GM12873 (cell line): ENCODE data around the gene TRIP10.
A peak's percentile ranks its signal among the peaks of the same experiment; 100 is the strongest.

ENCODE experiments used
- TF ChIP-seq, protein P1 (sequence below): IDR thresholded peaks from 2 replicates; pipeline ENCODE4 v1.5.1; 2012; ENCODE audit warnings: low read depth, mild to moderate bottlenecking, moderate library complexity, low read length, control low read depth; ENCODE audit not compliant: insufficient read depth; ENCODE audit errors: missing control alignments

TRIP10 gene

DNA sequence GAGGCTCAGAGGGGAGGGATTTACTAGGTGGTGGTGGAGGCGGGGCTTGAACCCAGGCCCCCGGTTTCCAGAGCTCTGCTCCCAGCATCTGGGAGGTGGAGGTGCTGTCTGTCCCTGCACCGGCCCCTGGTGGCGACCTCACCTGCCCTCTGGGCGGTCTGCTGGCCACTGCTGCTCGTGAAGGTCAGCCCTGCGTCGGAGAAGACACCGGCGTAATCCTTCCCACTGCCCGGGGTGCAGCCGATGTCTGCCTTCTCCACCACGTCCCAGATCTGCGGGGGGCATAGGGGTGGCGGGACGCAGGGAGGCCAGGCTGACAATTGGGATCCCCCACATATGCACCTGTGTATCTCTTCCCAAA is 31.8 kb upstream of the TRIP10 start:
- TF ChIP-seq, protein P1, sequence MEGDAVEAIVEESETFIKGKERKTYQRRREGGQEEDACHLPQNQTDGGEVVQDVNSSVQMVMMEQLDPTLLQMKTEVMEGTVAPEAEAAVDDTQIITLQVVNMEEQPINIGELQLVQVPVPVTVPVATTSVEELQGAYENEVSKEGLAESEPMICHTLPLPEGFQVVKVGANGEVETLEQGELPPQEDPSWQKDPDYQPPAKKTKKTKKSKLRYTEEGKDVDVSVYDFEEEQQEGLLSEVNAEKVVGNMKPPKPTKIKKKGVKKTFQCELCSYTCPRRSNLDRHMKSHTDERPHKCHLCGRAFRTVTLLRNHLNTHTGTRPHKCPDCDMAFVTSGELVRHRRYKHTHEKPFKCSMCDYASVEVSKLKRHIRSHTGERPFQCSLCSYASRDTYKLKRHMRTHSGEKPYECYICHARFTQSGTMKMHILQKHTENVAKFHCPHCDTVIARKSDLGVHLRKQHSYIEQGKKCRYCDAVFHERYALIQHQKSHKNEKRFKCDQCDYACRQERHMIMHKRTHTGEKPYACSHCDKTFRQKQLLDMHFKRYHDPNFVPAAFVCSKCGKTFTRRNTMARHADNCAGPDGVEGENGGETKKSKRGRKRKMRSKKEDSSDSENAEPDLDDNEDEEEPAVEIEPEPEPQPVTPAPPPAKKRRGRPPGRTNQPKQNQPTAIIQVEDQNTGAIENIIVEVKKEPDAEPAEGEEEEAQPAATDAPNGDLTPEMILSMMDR = no peak

DNA sequence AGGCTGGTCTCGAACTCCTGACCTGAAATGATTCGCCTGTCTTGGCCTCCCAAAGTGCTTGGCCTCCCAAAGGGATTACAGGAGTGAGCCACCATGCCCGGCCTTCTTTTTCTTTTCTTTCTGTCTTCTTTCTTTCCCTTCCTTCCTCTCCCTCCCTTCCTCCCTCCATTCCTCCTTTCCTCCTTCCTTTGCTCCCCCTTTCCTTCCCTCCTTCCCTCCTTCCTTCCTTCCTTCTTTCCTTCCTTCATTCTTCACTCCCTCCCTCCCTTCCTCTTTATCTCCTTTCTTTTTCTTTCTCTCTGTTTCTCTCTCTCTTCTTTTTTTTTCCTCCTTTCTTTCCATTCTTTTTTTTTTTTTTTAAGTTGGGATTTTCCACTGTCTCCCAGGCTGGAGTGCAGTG is 31.1 kb upstream of the TRIP10 start:
- TF ChIP-seq, protein P1 = no peak

DNA sequence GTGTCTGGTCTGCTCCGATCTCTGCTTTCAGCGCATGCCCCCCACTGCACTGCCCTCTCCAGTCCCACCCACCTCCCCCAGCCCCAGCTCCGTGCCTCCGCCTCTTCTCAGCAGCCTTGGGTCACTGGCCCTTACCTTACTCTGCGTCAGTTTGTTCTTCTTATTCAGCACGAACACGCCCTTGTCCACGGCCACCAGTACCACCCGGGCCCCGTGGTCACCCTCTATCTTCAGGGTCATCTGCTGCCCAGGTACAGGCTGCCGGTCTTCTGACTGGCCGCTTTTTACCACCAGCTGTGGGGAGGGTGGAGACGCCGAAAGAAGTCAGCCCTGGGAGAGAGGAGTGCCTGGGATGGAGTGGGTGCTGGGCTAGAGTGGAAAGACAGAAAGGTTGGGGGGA is 29.9 kb upstream of the TRIP10 start:
- TF ChIP-seq, protein P1 = no peak

DNA sequence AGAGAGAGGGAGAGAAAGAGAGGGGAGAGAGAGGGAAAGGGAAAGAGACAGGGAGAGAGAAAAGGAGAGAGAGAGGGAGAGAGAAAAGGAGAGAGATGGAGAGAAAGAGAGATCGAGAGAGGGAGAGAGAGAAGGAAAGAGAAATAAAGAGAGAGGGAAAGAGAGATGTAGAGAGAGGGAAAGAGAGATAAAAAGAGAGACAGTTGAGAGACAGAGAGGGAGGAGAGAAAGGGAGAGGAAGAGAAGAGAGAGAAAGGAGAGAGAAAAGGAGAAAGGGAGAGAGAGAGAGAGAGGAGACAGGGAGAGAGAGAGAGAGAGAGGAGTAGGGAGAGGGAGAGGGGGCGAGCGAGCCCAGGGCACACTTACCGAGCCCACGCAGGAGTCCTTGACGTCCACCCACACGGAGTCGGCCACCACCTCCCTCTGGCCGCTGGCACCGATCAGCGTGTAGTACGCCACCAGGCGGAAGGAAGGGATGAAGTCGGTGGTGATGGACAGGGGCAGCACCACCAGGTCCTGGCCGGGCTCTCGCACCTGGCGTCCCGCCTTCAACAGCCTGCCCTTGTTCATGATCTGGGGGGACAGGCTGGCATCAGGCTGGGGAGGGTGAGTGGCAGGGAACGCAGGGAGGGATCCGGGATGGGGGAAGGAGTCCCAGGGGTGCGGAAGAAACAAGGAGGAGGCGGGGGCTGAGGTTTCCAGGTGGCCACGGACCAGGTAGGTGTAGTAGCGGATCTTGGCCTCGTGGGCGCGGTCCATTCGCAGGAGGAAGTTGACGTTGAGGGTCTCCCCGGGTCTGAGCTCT is 29.0 kb upstream of the TRIP10 start:
- TF ChIP-seq, protein P1 = peak; percentile 30

DNA sequence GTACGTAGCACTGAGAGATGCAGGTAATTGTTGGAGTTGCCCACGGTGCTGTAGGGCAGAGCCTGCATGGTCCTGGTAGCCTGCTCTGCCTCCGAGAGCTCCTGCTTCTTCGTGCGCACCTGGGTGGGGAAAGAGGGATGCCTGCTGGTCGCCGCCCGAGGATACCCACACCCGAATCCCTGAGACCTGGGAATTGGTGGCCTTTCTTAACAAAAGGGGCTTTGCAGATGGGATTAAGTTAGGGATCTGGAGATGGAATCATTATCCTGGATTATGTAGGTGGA is 28.5 kb upstream of the TRIP10 start:
- TF ChIP-seq, protein P1 = no peak

DNA sequence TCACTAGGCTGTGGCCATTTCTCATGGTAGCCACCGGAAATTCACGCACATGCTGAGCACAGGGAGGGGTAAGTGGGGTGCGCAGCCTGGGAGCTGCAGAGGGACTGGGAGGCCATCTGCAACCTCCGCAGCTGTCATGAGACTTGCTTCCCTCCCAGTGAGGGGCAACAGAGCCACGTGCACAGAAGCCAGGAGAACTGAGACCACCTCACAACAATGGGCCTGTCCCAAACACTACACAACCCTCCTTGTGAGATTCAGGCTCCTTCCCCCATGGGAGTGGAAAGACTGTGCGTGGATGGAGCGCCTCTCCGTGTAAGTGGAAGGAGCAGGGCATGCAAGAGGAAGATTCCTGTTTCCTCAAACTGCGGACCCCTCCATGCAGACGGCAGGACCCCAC is 27.9 kb upstream of the TRIP10 start:
- TF ChIP-seq, protein P1 = no peak

DNA sequence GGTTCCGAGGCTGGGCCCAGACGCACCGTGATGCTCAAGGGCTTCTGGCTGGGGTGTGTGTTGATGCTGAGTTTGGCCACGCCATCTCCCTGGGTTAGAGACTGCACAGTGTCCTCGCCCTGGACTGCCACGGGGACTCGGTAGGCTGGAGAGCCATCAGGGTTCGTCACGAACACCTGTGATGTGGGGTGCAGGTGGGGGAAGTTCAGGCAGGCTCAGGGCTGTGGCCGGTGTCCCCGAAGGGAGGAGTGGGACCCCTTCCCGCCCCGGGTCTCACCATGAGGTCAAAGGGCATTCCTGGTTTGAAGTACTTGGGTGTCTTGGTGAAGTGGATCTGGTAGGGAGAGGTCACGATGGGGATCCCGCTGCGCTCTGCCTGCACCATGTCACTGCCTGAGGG is 27.2 kb upstream of the TRIP10 start:
- TF ChIP-seq, protein P1 = no peak
